K562 (cell line): Measurements from ENCODE around the gene NACC1. TPM values are rescaled to one million over a fixed set of nuclear protein-coding genes. Genes with fewer than 3 reads are reported as not detected.

Experiments used
- COPS2 ChIP-seq: fragments of 450-650 bp; conservative IDR thresholded peaks from 2 replicates; pipeline ENCODE4 v1.6.1; 2016; ENCODE audit warnings: mild to moderate bottlenecking, moderate library complexity
- PRPF4 ChIP-seq: fragments of 200-400 bp; formaldehyde crosslinking; IDR thresholded peaks from one replicate; pipeline ENCODE4 v1.6.1; 2017; ENCODE audit warnings: low read length, low read depth, mild to moderate bottlenecking; ENCODE audit not compliant: insufficient read depth, poor library complexity, severe bottlenecking
- RB1 ChIP-seq: fragments of 450-650 bp; IDR thresholded peaks from 2 replicates; pipeline ENCODE4 v1.6.1; 2017; ENCODE audit warnings: low read depth, mild to moderate bottlenecking
- RERE ChIP-seq: sonication (generic); formaldehyde crosslinking; IDR thresholded peaks from 2 replicates; pipeline ENCODE4 v1.8.0; 2023; ENCODE audit warnings: missing genetic modification reagents, mild to moderate bottlenecking, borderline replicate concordance
- TRIM24 ChIP-seq, 2 experiments: fragments of 450-650 bp; IDR thresholded peaks; 2 replicates each; pipeline ENCODE4 v1.6.1; 2016
- ZNF224 ChIP-seq: sonication (generic); formaldehyde crosslinking; IDR thresholded peaks from 2 replicates; pipeline ENCODE4 v1.8.0; 2022; ENCODE audit warnings: mild to moderate bottlenecking, missing genetic modification reagents
- ZNF318 ChIP-seq, 2 experiments: fragments of 450-650 bp; IDR thresholded peaks; 2 replicates each; pipeline ENCODE4 v1.6.1; 2016; ENCODE audit warnings: mild to moderate bottlenecking in 2 of 2, borderline replicate concordance in 1 of 2, low read depth in 1 of 2, moderate library complexity in 1 of 2
- polyA plus RNA-seq, 8 experiments: library from polyadenylated mRNA; depleted of rRNA in 4 of 8; stranded (reverse) in 5 of 8; unstranded in 3 of 8; fragments of >200 nt; fragmentation: Nextera tagmentation in 2 of 8; fragmentation: Illumina TruSeq in 1 of 8; extraction: Ambion mirVana in 2 of 8; extraction: Trizol in 1 of 8; gene quantifications; 2 replicates each; pipeline versions ENCODE4 v1.2.1 to v1.2.3, GENCODE V29; 2011 to 2014; ENCODE audit warnings: inconsistent platforms in 1 of 8, missing spikeins in 1 of 8
- total RNA-seq, 7 experiments: library from RNA; depleted of rRNA in 6 of 7; stranded (reverse); fragments of >200 nt in 6 of 7; fragmentation: Illumina TruSeq in 2 of 7; extraction: Trizol in 2 of 7; gene quantifications; 2 replicates each; pipeline versions ENCODE4 v1.2.1 to v1.2.3, GENCODE V29; 2011 to 2021; ENCODE audit warnings: low replicate concordance in 1 of 7
- TF ChIP-seq, protein P1 (sequence below): fragments of 450-650 bp; IDR thresholded peaks from 2 replicates; pipeline ENCODE4 v1.6.1; 2017; ENCODE audit warnings: antibody characterized with exemption

Gene NACC1
- total and polyA plus RNA-seq, 9 of the 15 experiments (the other 6 are each of a cell fraction or from before 2014, with no cell fraction given) = 0.04 to 96.6 (median 25.8) TPM

DNA sequence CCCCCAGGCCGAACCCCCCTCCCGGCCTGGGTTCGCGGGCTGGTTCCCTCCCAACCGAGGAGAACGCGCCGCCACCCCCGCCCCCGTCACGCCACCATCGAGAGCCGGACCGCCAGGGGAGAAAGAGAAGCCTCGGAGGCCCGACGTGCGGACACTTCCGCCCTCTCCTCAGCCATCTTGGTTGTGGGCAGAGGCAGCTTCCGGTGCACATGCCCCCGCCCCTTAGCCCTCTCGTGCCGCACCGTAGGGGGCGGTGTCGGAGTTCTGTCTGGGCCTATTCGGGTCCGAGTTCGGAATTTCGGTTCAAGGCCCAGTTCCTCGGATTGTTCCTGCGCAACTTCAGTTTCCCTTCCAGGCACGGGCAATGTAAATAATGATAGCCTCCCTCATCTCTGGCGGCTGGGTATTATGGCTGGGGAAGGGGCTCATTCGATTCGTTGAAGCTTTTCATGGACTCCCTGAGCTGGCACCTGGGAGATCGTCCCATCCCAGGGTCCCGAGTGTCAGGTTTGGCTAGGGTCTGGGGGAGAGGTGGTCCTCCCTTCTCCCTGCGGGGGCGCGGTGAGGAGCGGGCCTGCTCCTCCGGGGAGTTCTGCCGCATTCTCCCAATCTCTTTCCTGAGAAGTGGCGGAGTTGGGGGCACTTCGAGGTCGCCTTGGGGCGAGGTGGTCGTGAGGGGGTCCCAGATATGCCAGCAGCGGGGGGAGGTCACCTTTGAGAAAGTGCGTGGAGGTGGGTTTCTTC is 32.3 kb downstream of the NACC1 start, which contains the start of the genes IER2 and STX10 (continued):
- peak; percentile 71; the same call in 1 of the 2 replicates for TF ChIP-seq RB1
- no peak for TF ChIP-seq PRPF4
- 0 out of 4 replicates have a peak, but pooled peaks of 1 of the 2 experiments have one; percentile 35 for TF ChIP-seq TRIM24 (IDR thresholded peaks at IDR 0.05)
- TF ChIP-seq RERE = no peak
- TF ChIP-seq, protein P1, sequence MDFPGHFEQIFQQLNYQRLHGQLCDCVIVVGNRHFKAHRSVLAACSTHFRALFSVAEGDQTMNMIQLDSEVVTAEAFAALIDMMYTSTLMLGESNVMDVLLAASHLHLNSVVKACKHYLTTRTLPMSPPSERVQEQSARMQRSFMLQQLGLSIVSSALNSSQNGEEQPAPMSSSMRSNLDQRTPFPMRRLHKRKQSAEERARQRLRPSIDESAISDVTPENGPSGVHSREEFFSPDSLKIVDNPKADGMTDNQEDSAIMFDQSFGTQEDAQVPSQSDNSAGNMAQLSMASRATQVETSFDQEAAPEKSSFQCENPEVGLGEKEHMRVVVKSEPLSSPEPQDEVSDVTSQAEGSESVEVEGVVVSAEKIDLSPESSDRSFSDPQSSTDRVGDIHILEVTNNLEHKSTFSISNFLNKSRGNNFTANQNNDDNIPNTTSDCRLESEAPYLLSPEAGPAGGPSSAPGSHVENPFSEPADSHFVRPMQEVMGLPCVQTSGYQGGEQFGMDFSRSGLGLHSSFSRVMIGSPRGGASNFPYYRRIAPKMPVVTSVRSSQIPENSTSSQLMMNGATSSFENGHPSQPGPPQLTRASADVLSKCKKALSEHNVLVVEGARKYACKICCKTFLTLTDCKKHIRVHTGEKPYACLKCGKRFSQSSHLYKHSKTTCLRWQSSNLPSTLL = no peak
- no peak for TF ChIP-seq ZNF318 (IDR thresholded peaks at IDR 0.05; ENCODE audit: borderline replicate concordance in 1 of 2, low read depth in 1 of 2)
- no peak for TF ChIP-seq COPS2
- no peak for TF ChIP-seq ZNF224 (CRISPR knock-in tag)
